HK-2 (cell line): ENCODE measurements around the gene FREM2.
A peak's percentile ranks its signal among the peaks of the same experiment; 100 is the strongest.

Experiments
- DNase-seq: peaks from one replicate; pipeline ENCODE4 v3.0.0-alpha.2; 2018; ENCODE audit not compliant: unreplicated experiment

The FREM2 gene

DNA sequence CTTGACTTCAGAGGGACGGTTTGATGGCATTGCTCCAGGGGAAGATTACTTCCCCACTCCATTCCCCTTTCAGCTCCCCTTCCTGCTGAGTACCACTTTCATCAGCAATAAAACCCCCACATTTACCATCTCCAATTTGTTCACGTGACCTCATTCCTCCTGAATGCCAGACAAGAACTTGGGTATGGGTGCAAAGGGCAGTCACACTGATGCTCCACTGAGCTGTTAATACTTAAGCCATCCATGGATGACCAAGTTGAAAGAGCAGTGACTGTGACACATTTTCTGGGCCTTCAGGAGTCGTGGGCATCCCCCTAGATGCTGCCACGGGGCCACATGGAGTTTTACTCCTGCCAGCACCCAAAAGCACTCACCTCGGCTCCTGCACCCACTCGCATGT is 210.6 kb downstream of the FREM2 start:
- peak; percentile 14 for DNase-seq

DNA sequence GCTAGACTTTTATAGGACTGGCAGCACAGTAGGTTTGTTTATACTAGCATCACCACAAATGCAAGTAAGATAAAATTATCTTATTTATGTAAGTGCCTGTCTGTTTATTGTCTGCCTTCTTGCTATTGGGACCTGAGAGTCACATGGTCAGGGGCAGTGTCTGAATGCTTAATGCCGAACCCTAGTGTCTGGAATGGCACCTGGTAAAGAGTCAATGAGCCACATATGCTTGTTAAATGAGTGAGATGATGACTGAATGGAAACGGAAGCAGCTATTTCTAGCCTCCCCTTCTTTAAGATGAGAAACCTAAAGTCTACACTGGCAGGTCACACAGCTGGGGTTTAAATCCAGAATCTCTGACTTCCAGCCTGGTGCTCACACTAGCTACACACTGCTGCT is 211.6 kb downstream of the FREM2 start:
- no peak for DNase-seq

DNA sequence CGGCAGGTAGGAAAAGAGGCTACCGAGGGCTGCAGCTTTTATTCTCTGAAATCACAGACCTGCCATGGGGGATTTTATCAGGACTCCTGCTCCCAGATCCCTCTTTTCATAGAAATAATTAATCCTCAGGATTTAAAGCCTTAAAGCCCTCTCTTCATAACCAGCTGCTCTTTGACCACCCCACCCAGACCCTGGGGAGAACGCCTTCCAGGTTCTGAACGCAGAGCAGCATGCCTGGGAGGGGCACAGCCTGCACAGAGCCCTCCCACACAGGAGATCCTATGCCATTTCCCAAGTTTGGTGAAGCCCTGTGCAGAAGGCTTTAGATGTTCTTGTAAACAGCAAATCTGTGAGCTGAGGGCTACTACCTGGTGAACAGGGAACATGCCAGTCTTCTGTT is 212.7 kb downstream of the FREM2 start:
- DNase-seq, result no peak

GRCh38 chr13:38900188-38900587 is 213.3 kb downstream of the FREM2 start:
- no peak for DNase-seq

GRCh38 chr13:38902551-38902950 is 215.7 kb downstream of the FREM2 start:
- DNase-seq, result no peak

DNA sequence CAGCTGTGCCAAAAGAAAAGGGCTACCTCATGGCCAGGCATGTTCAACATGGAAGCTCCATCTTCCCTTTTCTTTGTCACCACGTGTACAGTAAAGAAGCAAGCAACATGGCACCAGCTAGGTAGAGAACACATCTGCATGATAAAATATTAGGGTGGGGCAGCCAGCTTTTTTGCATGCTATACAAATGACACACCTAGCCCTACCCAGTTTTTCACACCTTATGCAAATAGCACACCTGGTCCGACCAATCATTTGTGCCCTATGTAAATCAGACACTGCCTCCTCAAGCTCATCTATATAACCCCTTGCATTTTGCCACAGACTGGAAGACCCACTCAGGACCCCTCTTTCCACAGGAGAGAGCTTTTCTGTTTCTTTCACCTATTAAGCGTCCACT is 218.2 kb downstream of the FREM2 start:
- DNase-seq, result no peak

- DNase-seq, result no peak
Observed at GRCh38 chr13:38905861-38906260, 219.0 kb downstream of the FREM2 start.

DNA sequence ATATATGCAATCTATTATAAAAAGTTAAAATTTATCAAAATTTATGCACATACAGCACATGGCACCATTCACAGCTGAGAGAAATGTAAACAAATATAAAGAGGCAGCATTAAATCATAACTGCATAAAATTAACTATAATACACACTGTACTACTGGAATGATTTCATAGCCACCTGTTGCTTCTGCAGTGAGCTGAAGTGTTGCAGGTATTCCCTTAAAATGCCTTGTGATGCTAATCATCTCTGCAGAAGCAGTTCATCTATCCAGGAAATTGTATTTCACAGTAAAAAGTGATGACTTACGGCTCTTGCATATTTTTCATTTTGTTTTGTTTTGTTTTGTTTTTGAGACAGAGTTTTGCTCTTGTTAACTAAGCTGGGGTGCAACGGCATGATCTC is 221.7 kb downstream of the FREM2 start:
- no peak for DNase-seq

DNA sequence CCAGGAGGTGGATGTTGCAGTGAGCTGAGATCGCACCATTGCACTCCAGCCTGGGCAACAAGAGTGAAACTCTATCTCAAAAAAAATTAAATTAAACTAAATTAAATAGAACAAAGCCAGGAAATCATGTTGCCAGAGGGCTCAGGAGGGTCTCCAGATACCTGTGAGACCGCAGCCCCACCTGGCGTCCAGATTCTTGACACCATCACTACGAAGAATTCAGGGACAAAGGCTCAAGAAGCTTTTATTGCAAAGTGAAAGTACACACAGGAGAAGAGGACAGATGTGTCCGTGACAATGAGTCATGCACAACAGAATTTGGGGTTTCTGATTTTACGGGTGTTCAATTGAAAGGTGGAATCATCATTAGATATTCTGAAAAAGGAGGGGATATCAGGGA is 227.2 kb downstream of the FREM2 start:
- no peak for DNase-seq

- DNase-seq, result no peak
Observed at GRCh38 chr13:38921081-38921480, 234.2 kb downstream of the FREM2 start.

- DNase-seq, result no peak
Observed at GRCh38 chr13:38922170-38922569, 235.3 kb downstream of the FREM2 start.

- no peak for DNase-seq
Observed at GRCh38 chr13:38933786-38934185, 246.9 kb downstream of the FREM2 start.
